PC-3 (cell line): ENCODE results near the gene SLC25A24. TPM values are rescaled to one million over a fixed set of nuclear protein-coding genes. Genes with fewer than 3 reads are reported as not detected.
"Not testable (repeated sequence)": the region's sequence is repeated elsewhere in the genome, so short reads cannot be mapped to it uniquely, and the experiment has no call there.

Experiments
- ATAC-seq: fragments of 200-7000 bp; cut with Tn5 transposase; 2 replicates; pipeline ENCODE4 v1.9.1; 2020; ENCODE audit warnings: mild to moderate bottlenecking, moderate library complexity
- BruUV-seq: library from RNA; stranded (reverse); fragments of 400-500 nt; replicated peaks from 2 replicates; lab custom pipeline; 2021; lab: Mats Ljungman, UMichigan
- CTCF ChIA-PET: fragments of 300-600 bp; sonication (Branson Sonifier 250); formaldehyde crosslinking; loops from one replicate; lab custom pipeline; 2022; ENCODE audit warnings: antibody characterized with exemption; lab: Charles Lee
- POLR2A ChIA-PET: fragments of 300-600 bp; sonication (Branson Sonifier 250); formaldehyde crosslinking; loops from one replicate; lab custom pipeline; 2022; ENCODE audit warnings: antibody characterized with exemption; ENCODE audit not compliant: unreplicated experiment; lab: Charles Lee
- DNase-seq: peaks from one replicate; pipeline ENCODE4 v3.0.0-alpha.2; 2015
- H2AFZ ChIP-seq: fragments of 300-600 bp; sonication (generic); 2 replicates; pipeline ENCODE4 v1.6.0; 2016; ENCODE audit warnings: antibody characterized with exemption, low read length
- H3F3A ChIP-seq: fragments of 300-600 bp; sonication (generic); one replicate; pipeline ENCODE4 v1.6.0; 2017; ENCODE audit warnings: antibody characterized with exemption, low read length, control low read depth, mild to moderate bottlenecking; ENCODE audit not compliant: unreplicated experiment
- H3K27ac ChIP-seq: fragments of 300-600 bp; sonication (generic); 2 replicates; pipeline ENCODE4 v1.5.1; 2016; ENCODE audit warnings: mild to moderate bottlenecking, low read length
- H3K27me3 ChIP-seq: fragments of 300-600 bp; sonication (generic); 2 replicates; pipeline ENCODE4 v1.6.1; 2016; ENCODE audit warnings: low read length, mixed read lengths
- H3K36me3 ChIP-seq: fragments of 300-600 bp; sonication (generic); 2 replicates; pipeline ENCODE4 v1.6.1; 2016; ENCODE audit warnings: low read depth, mixed run types, low read length, mixed read lengths
- H3K4me1 ChIP-seq: fragments of 300-600 bp; sonication (generic); 2 replicates; pipeline ENCODE4 v1.5.1; 2016; ENCODE audit warnings: low read length; ENCODE audit not compliant: insufficient read depth
- H3K4me2 ChIP-seq: fragments of 300-600 bp; sonication (generic); 2 replicates; pipeline ENCODE4 v1.6.0; 2016; ENCODE audit warnings: low read length
- H3K4me3 ChIP-seq: fragments of 300-600 bp; sonication (generic); 2 replicates; pipeline ENCODE4 v1.5.1; 2016; ENCODE audit warnings: mild to moderate bottlenecking, low read length, mixed read lengths
- H3K79me2 ChIP-seq: fragments of 300-600 bp; sonication (generic); 2 replicates; pipeline ENCODE4 v1.6.1; 2017; ENCODE audit warnings: low read length, mixed read lengths
- H3K9ac ChIP-seq: fragments of 300-600 bp; sonication (generic); 2 replicates; pipeline ENCODE4 v1.6.0; 2016; ENCODE audit warnings: mild to moderate bottlenecking, low read length
- H3K9me2 ChIP-seq: fragments of 300-600 bp; sonication (generic); replicated peaks from 2 replicates; pipeline ENCODE4 v1.6.1; 2016; ENCODE audit warnings: mixed run types, low read length, mixed read lengths
- H3K9me3 ChIP-seq: fragments of 300-600 bp; sonication (generic); 2 replicates; pipeline ENCODE4 v1.6.1; 2016; ENCODE audit warnings: low read length, mixed read lengths
- H4K20me1 ChIP-seq: fragments of 300-600 bp; sonication (generic); 2 replicates; pipeline ENCODE4 v1.6.1; 2016; ENCODE audit warnings: low read length, mixed read lengths
- intact Hi-C: fragments of 100-400 bp; cut with micrococcal nuclease; formaldehyde crosslinking; loops from 2 replicates; pipeline ENCODE4 v1.9.0; 2023
- total RNA-seq: library from RNA; depleted of rRNA; stranded (reverse); fragments of >200 nt; gene quantifications from 2 replicates; pipeline ENCODE4 v1.2.3, GENCODE V29; 2014

The SLC25A24 gene
- total RNA-seq, 1 experiment from 2014 or later = 30.3 TPM

- intact Hi-C loops, H3K4me1 ChIP-seq, H3K9ac ChIP-seq, H3K36me3 ChIP-seq, H2AFZ ChIP-seq, H3K4me3 ChIP-seq, POLR2A ChIA-PET, ATAC-seq, H4K20me1 ChIP-seq, CTCF ChIA-PET, H3F3A ChIP-seq, BruUV-seq, H3K27me3 ChIP-seq, H3K79me2 ChIP-seq, H3K4me2 ChIP-seq, DNase-seq, H3K27ac ChIP-seq, H3K9me2 ChIP-seq, H3K9me3 ChIP-seq: not testable (repeated sequence)
Observed at GRCh38 chr1:108229976-108230375, 29.8 kb upstream of the SLC25A24 start.

- ATAC-seq, intact Hi-C loops, H4K20me1 ChIP-seq, H3K9me3 ChIP-seq, H3K27me3 ChIP-seq, H3K9ac ChIP-seq, H3F3A ChIP-seq, H3K4me3 ChIP-seq, H3K4me1 ChIP-seq, CTCF ChIA-PET, POLR2A ChIA-PET, H3K4me2 ChIP-seq, BruUV-seq, H3K27ac ChIP-seq, H2AFZ ChIP-seq, H3K36me3 ChIP-seq, H3K79me2 ChIP-seq, H3K9me2 ChIP-seq, DNase-seq: not testable (repeated sequence)
Observed at GRCh38 chr1:108227772-108228171, 27.6 kb upstream of the SLC25A24 start.

GRCh38 chr1:108226855-108227254 is 26.7 kb upstream of the SLC25A24 start:
- H3K9ac ChIP-seq, H3K36me3 ChIP-seq, H3K27me3 ChIP-seq, H3F3A ChIP-seq, H3K9me2 ChIP-seq, CTCF ChIA-PET, H3K4me1 ChIP-seq, ATAC-seq, H3K4me2 ChIP-seq, H3K9me3 ChIP-seq, H2AFZ ChIP-seq, H4K20me1 ChIP-seq, H3K27ac ChIP-seq, intact Hi-C loops, H3K79me2 ChIP-seq, H3K4me3 ChIP-seq, BruUV-seq, DNase-seq, POLR2A ChIA-PET: not testable (repeated sequence)

GRCh38 chr1:108223226-108223625 is 23.1 kb upstream of the SLC25A24 start:
- CTCF ChIA-PET, intact Hi-C loops: not testable (repeated sequence)

GRCh38 chr1:108217515-108218174 is 17.5 kb upstream of the SLC25A24 start:
- CTCF ChIA-PET, DNase-seq, intact Hi-C loops: not testable (repeated sequence)

More at GRCh38 chr1:108223226-108223625, 23.1 kb upstream of the SLC25A24 start:
- H3K27me3 ChIP-seq, DNase-seq, H3K9me3 ChIP-seq, H3K27ac ChIP-seq, H3K4me3 ChIP-seq, H2AFZ ChIP-seq, H3K9ac ChIP-seq, H3K4me1 ChIP-seq, H3K9me2 ChIP-seq, BruUV-seq, H4K20me1 ChIP-seq, H3K79me2 ChIP-seq, H3K36me3 ChIP-seq, H3F3A ChIP-seq, H3K4me2 ChIP-seq, ATAC-seq, POLR2A ChIA-PET: not testable (repeated sequence)

GRCh38 chr1:108217007-108217406 is 16.9 kb upstream of the SLC25A24 start:
- H4K20me1 ChIP-seq, CTCF ChIA-PET, POLR2A ChIA-PET, intact Hi-C loops, H3K9me2 ChIP-seq, H3F3A ChIP-seq, H3K9me3 ChIP-seq, H2AFZ ChIP-seq, H3K79me2 ChIP-seq, BruUV-seq, H3K36me3 ChIP-seq, H3K27me3 ChIP-seq: not testable (repeated sequence)
- DNase-seq = peak; percentile 82
- Histone ChIP-seq H3K27ac (peak overlapping the region; percentile 96), H3K4me2 (peak overlapping the region; percentile 86), H3K9ac (peak overlapping the region; percentile 63), H3K4me3 (peak overlapping the region; percentile 50; the same call in 1 of the 2 replicates), H3K4me1 (peaks cover 23% of the 10 kb centered on the region)
- peak; percentile 79 for ATAC-seq

More at GRCh38 chr1:108217515-108218174, 17.5 kb upstream of the SLC25A24 start:
- peak overlapping the region; percentile 96 for H3K27ac ChIP-seq
- H3K9me2 ChIP-seq, H3K27me3 ChIP-seq, H3K79me2 ChIP-seq, H3F3A ChIP-seq, H2AFZ ChIP-seq, H3K36me3 ChIP-seq, BruUV-seq, POLR2A ChIA-PET, H4K20me1 ChIP-seq, H3K9me3 ChIP-seq, H3K4me3 ChIP-seq: not testable (repeated sequence)
- peak overlapping the region; percentile 33; the same call in 1 of the 2 replicates for H3K9ac ChIP-seq
- peak; percentile 48 for ATAC-seq
- H3K4me2 ChIP-seq = peak overlapping the region; percentile 86
- peaks cover 23% of the 10 kb centered on the region for H3K4me1 ChIP-seq
